Stimulated activated CD8-positive, alpha-beta memory T cell treated with anti-CD3 and anti-CD28 coated beads, Interleukin-15, amount 100 ng/mL, for 24 hours (primary cell): ENCODE data around the gene CDK19.
"Not testable (repeated sequence)": the region's sequence is repeated elsewhere in the genome, so short reads cannot be mapped to it uniquely, and the experiment has no call there.

Experiments used
- DNase-seq: peaks from one replicate; pipeline ENCODE4 v3.0.0-alpha.2; 2020; ENCODE audit warnings: low read depth

Gene CDK19

DNA sequence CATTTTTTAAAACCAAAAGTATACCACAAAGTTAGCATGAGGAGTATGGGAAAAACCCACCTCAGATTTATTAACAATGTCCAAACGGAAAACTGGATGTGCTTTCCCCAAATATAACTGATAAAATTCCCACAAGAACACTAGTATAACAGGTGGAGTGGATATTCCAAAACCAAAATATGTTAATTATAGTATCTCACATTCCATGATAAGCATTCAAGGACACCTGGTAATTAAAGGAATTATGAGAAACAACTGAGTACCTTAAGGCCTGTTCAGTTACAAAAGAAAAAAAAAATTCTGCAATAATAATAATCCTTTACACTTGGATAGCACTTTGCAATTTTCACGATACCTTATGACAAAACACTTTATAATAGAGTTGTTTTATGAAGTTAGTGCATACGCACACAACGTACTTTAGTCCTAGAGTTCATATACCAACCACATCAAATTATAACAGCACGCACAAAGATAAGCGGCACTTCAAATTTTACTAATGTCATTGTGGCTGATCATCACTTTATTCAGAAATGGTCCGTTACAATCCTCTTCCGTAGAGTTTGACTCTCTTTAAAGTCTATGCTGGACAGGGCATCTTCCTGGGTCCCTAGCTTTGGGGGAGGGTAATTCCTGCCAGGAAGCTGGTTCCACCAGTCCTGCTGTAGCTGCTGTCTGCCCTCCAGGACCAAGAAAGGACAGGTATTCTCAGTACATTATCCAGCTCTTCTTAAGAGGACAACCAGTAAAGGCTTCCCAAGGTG, 1.7 kb downstream of the CDK19 start:
- no peak for DNase-seq

DNA sequence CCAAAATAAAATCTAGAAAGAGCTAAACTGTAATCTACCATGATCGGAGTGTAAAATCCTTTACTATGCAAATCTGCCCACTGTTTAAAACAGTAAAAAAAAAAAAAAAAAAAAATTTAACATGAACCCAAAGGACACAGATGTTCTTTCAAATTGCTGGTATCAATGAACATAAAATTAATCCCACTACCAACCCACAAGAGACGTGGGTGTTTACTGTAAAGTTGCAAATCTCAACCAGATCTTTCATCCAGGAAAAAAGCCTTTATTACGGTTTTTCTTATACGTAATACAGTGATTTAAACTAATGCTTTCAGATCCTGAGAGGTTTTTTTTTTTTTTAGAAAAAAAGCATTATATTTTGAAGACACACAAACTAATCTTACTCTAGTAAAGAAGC, 2.5 kb downstream of the CDK19 start:
- no peak for DNase-seq

DNA sequence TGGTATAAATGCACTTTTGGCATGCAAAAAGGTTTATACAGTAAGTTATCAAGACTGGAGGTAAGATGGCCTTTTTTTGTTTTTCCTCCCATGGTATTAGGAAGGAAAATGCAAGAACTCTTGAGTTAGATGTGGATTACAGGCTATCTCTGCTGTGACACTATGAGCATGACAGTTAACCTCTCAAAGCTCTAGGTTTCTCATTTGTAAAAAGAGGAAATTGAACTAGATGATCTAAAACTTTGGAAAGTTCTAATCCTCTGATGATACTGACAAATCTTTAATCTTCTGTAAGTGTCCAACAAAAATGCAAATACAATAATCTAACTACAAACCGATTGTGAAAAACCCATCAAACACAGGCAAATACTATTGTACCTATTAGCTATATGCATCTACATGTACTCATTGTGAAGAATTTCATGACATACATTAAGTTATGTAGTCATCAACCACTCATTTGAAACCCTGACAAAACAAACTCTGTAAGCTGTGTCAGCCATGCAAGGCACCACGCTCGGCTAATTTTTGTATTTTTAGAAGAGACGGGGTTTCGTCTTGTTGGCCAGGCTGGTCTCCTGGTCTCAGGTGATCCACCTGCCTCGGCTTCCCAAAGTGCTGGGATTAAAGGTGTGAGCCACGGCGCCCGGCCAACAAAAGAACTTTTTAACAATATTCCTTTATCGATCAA, 4.2 kb downstream of the CDK19 start:
- DNase-seq = no peak

DNA sequence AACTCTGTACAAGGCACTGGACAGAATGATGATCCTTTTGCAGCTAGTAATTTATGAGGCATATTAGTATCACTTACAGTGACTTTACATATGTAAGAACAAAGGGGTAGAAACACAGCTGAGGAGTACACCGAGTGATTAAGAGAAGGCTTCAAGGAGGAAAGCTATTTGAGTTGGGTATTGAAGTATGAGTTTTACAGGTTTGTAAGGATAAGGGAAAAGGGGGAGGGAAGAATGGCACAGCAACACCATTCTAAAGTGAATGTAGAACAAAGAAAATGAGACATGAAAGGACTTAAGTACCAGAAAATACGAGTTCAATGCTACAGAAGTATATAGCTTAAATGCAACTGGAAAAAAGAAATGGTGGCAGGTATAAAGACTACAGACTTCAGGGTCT, 5.5 kb downstream of the CDK19 start:
- DNase-seq = no peak

DNA sequence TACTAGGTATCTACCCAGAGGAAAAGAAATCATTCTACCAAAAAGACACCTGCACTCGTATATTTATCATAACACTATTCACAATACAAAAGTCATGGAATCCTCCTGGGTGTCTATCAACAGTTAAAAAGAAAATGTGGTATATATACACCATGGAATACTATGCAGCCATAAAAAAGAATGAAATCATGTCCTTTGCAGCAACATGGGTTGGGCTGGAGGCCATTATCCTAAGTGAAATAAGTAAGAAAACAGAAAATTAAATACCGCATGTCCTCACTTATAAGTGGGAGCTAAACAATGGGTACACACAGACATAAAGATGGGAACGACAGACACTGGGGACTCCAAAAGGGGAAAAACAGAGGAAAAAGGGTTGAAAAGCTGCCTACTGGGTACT, 13.1 kb downstream of the CDK19 start:
- not testable (repeated sequence) for DNase-seq

DNA sequence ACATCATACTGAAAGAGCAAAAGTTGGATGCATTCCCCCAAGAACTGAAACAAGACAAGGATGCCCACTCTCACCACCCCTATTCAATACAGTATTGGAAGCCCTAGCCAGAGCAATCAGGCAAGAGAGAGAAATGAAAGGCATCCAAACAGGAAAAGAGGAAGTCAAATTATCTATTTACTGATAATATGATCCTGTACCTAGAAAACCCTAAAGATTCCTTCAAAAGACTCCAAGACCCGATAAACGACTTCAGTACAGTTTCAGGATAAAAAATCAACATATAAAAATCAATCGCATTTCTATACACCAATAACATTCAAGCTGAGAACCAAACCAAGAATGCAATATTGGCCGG, 14.5 kb downstream of the CDK19 start:
- DNase-seq = no peak

DNA sequence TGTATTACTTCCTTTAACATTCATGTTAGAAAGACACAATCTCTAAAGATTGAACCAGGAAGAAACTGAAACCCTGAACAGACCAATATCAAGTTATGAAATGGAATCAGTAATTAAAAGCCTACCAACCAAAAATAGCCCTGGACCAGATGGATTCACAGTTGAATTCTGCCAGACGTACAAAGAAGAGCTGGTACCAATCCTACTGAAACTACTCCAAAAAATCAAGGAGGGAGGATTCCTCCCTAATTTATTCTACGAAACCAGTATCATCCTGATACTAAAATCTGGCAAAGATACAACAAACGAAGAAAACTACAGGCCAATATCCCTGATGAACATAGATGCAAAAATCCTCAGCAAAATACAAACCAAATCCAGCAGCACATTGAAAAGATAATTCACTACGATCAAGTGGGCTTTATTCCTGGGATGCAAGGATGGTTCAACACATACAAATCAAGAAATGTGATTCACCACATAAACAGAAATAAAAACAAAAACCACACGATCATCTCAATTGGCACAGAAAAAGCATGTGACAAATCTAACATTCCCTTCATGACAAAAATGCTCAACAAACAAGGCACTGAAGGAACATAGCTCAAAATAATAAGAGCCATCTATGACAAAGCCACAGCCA, 15.0 kb downstream of the CDK19 start:
- DNase-seq = no peak

DNA sequence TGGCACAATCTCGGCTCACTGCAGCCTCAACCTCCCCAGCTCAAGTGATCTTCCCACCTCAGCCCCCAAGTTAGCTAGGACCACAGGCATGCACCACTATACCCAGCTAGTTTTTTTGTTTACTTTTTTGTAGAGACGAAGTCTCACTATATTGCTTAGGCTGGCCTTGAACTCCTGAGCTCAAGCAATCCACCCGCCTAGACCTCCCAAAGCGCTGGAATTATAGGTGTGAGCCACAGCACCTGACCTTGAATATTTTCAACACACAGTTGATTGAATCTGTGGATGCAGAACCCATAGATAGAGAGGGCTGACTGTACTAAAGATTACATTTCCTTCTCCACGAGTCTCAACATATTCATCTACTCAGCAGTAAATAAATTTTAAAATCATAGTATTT, 15.6 kb downstream of the CDK19 start:
- no peak for DNase-seq

DNA sequence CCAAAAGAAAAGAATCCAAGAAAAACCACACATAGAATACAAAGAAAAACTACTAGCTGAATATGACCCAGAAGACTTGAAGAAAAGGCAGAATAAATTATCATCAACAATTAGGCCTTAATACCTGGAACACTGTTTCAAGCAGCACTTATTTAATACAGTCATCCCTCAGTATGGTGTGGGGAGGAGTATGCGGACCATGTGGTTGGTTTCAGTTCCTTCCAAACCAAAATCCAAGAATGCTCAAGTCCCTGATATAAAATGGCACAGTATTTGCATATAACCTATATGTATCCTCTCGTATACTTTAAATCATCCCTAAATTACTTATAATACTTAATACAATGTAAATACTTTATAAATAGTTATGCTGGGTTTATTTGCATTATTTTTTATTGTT, 16.1 kb downstream of the CDK19 start:
- DNase-seq = no peak

DNA sequence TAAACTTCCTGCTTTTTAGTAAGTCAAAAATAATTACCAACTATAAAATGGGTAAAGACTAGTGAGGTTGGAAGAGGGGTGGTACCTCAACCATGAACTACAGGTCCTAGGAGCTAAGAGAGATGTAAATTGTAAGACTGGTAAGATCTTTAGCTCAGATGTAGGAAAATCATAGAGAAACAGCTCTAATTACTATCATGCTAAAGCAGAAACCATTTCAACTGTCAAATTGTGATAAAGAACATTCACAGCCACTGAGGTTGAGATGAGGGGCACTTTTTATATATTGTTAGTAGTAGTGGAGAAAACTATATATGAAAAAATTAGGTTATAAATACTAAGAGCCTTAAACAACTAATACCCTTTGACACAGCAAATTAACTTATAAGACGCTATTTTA, 20.0 kb downstream of the CDK19 start:
- no peak for DNase-seq

DNA sequence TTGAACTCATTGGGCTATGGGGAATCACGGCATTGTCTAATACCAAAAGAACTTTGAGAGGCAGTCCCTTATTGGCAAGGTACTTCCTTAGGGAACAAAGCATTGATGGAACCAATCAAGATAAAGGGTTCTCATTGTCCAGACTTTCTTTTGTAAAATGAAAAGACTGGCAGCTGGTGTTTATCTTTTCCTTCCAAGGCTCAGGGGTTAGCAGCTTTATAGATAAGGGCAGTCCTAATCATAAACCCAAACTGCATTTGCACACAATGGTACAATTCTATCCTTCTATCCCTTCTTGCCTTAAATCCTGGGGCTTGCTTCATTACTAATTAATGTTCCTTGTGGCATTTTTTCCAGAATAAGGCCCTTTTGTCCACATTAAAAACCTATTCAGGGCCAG, 28.6 kb downstream of the CDK19 start:
- no peak for DNase-seq

DNA sequence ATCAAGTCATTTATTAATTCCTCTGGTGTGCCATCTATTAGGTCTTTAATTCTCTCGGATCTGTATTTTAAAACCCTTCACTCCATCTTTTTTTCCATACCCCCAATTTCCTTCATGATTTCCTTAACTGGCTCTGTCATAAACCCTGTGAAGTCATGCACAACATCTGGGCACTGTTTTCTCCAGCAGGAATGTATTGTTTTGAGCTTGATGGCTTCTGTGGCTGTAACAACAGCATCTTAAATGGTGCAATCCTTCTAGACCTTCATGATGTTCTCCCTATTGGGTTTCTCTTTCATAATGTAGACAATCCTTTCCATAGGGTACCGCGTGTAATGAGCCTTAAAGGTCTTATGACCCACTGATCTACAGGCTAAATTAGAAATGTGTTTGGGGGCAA, 29.0 kb downstream of the CDK19 start:
- no peak for DNase-seq

DNA sequence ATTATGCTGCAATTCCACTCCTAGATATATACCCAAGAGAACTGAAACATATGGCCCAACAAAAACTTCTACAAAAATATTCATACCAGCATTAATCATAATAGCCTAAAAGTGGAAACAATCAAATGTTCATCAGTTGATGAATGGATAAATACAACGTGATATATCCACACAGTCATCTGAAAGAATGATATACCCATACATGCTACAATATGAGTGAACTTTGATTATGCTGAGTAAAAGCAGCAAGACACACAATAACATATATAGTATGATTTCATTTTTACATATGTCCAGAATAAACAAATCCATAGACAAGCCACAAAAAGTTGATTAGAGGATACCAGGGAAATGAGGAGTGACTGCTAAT, 30.7 kb downstream of the CDK19 start:
- no peak for DNase-seq

DNA sequence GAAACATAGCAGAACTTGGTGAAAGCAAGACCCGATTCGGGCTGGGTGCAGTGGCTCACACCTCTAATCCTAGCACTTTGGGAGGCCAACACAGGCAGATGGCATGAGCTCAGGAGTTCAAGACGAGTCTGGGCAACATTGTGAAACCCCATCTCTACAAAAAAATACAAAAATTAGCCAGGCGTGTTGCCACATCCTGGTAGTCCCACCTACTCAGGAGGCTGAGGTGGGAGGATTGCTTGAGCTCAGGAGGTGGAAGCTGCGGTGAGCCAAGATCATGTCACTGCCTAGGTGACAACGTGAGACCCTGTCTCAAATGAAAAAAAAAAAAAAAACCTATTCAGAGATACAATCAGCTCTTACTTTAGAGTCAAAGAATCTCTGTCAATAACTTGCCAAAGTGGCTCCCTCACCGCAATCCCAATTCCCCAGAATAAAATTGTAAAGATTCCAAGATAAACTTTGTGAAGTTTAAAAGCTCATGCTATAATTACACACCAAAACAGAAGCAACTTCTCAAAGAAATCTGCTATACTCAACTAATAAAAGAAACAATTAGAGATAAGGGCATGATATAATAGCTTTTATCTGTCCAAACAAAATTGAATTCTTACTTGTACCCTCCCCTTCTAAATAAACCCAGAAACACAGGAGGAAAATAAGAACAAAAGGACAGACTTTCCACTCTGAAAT, 33.6 kb downstream of the CDK19 start:
- no peak for DNase-seq

DNA sequence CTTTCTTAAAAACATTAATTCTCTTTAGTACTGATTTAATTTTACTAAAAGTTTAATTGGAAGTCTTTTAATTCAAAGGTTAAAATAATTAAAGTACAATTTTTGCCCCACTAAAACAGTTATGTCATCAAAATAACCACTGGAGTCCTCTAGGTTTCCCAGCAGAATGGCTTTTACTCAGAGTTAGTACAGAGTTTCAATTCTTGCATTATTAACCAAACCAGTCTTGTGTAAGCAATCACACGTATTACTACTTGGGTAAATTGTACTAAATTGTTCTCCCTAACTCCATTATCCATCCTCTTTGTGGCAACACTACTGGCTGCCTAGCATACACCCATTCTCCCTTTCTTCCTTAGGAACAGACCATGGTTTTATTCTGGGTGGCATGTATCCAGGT, 36.9 kb downstream of the CDK19 start:
- DNase-seq = no peak

DNA sequence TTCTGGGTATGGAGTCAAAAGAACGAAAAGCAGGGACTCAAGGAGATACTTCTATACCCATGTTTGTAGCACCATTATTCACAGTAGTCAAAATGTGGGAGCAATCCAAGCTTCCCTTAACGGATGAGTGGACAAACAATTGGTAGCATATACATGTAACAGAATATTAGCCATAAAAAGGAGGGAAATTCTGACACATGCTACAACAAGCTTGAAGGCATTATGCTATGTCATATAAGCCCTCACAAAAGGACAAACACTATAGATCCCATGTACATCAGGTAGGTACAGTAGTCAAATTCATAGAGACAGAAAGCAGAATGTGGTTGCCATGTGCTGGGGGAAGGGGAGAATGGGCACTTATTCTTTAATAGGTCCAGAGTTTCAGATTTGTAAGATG, 37.6 kb downstream of the CDK19 start:
- DNase-seq = no peak

DNA sequence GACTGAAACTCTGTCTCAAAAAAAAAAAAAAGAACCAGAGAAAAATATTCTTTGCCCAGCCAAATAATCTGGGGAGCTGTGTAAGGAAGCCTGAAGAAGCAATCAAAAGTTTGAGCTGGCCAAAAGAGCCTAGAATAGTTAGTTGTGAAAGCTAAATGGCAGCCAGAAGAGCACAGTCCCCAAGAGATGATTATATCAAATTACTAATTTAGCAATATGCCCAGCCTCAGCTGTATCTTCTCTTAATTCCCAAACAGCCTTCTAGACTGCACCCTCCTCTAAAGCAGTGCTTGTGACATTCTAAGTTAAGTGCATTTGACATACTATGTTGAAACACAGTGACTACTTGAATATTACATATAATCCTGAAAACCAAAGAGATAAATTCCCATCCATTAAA, 38.9 kb downstream of the CDK19 start:
- no peak for DNase-seq

DNA sequence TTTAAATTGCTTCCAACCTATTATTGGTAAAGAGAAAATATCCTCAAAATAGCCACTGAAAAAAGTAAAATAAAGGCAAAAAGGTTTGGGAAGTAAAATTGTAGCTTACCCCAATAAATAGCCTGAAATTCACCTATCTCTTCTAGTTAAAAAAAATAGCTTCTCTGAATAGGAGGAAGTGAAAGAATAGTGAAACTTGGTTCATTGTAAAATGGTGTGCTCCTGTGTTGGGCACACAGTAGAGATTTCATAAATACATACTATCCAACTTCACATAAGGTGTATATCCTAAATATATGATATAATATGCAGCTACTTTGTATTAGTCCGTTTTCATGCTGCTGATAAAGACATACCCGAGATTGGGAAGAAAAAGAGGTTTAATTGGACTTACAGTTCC, 45.3 kb downstream of the CDK19 start:
- no peak for DNase-seq

DNA sequence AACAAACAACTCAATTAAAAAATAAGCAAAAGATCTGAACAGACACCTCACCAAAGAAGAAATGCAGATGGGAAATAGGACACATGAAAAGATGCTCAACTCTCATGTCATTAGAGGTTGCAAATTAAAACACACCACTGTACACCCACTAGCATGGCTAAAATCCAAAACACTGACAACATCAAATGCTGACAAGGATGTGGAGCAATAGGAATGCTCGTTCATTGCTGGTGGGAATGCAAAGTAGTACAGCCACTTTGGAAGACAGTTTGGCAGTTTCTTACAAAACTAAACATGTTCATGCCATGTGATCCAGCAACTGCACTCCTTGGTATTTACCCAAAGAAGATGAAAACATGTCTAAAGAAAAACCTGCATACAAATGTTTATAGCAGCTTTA, 47.2 kb downstream of the CDK19 start:
- DNase-seq = no peak

DNA sequence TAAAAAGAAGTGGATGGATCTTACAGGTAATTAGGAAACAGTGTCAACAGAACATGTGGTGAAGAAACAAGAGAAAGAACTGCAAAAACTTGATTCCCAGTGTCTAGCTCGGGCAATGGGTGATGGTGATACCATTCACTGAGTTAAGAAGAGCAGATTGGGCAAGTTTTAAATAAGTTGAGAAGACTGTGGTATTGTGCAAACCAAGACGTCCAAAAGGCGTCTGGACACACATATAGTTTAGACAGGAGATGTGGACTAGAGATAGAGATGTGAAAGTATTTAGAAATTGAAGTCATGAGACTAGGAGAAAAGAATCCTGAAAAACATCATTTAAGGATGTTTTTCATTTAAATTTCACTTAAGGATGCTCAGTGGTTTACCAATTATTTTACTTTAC, 53.9 kb downstream of the CDK19 start:
- DNase-seq = no peak

DNA sequence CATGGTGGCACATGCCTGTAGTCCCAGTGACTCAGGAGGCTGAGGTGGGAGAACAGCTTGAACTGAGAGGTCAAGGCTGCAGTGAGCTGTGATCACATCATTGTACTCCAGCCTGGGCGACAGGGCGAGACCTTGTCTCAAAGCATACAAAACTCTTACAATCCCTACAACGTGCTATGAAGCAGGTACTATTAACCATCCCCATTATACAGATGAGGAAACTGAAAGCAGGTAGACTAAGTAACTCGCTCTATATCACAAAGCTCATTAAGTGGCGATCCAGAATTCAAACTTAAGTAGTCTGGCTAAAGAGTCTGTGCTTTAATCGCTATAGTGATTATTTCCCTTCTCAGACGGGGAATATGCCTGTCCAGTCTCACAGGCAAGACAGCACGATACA, 54.7 kb downstream of the CDK19 start:
- no peak for DNase-seq

DNA sequence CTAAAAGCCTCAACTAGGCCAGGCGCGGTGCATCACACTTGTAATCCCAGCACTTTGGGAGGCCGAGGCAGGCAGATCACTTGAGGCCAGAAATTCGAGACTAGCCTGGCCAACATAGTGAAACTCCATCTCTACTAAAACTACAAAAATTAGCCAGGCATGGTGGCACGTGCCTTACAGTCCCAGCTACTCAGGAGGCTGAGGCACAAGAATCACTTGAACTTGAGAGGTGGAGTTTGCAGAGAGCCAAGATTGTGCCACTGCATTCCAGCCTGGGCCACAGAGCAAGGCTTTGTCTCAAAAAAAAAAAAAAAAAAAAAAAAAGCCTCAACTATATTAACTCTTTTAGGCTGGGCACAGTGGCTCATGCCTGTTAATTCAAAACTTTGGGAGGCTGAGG, 55.2 kb downstream of the CDK19 start:
- DNase-seq = not testable (repeated sequence)

DNA sequence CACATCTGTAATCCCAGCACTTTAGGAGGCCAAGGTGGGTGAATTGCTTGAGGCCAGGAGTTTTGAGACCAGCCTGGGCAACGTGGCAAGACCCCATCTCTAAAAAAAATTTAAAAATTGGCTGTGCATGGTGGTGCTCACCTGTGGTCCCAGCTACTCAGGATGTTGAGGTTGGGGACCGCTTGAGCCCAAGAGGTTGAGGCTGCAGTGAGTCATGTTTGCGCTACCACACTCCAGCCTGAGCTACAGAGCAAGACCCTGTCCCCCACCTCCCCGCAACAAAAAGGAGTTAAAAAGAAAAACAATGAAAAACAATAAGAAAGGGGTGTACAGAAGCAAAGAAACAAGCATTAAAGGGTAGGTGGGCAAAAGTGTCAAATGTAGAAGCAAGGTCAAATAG, 57.3 kb downstream of the CDK19 start:
- no peak for DNase-seq
